GM21528 (cell line): ENCODE data around the gene CD244.

Experiments used
- ATAC-seq: cut with Tn5 transposase; IDR thresholded peaks from one replicate; pipeline ENCODE4 v1.9.1; 2021; ENCODE audit warnings: mild to moderate bottlenecking, moderate library complexity; ENCODE audit not compliant: unreplicated experiment, low FRiP score

The CD244 gene

DNA sequence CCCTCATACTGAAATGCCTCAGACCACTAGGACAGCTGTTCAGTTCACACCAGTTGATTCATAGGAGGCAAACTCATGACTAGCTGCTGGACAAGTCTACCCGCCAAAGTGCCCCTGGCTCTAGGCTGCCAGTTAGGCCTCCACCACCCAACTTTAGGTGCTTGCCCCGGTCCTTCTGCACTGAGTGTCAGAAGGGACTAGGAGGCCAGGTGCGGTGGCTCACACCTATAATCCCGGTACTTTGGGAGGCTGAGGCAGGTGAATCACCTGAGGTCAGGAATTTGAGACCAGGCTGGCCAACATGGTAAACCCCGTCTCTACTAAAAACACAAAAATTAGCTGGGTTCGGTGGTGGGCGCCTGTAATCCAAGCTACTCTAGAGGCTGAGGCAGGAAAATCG lies 47.8 kb downstream of the CD244 start:
- no peak for ATAC-seq

GRCh38 chr1:160814316-160814715 lies 48.4 kb downstream of the CD244 start:
- no peak for ATAC-seq

GRCh38 chr1:160813215-160813614 lies 49.5 kb downstream of the CD244 start:
- no peak for ATAC-seq

GRCh38 chr1:160811147-160811546 lies 51.5 kb downstream of the CD244 start:
- no peak for ATAC-seq

- no peak for ATAC-seq
Observed at GRCh38 chr1:160810486-160810885, 52.2 kb downstream of the CD244 start.

DNA sequence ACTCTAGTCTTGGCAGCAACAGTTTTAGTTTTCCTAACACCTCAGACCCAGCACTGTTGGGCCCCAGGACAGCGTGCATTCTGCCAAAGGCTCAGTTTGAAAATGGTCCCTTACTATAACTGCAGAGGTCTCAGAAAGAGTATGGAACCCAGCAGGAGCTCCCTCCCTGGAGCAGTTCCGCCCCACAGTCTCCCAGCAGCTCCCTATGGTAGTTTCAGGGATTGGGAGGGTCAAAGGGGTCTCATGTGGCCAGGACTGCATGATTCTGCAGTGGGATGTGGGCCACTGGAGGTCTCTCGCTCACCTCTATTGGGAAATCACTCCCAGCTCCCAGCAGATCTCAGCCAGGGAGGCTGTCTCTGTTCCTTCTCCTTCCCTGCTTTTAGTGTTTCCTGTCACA lies 54.4 kb downstream of the CD244 start:
- no peak for ATAC-seq

DNA sequence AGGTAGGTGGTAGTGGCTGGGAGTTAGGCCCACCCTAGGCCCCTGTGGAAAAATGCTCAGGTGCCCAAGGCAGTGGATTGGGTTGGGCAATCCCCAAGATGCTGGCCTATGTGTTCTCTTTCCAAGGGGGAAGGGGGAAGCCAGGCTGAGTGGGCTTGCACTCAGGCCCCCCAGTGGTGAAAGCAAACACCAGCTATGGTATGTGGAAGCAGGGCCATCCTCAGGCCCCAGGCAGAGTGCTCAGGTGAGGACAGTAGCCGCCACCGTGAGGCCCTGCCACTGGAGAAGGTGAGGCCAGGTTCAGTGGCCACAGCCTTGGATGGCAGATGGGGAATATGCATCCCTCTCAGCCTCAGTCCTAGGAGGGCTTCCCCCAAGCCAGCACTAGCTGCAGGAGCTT lies 54.9 kb downstream of the CD244 start:
- no peak for ATAC-seq

DNA sequence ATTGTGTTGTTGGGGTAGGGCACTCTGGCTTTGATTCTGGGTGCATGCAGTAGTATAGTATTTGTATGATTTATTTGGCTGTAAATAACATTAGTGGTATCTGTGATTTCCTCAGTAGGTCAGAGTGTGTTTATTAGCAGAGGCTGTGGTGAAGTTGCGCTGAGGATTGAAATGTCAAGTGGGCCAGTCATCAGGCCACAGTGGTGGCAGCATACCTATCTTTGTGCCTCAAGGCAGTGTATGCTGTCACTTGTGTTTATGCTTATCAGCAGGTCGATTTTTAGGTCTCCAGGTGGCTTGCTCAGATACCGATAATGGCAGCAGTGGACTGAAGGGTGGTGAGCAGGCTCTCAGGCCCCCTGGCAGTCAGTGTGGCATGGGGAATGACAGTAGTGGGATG lies 55.4 kb downstream of the CD244 start:
- ATAC-seq: no peak

DNA sequence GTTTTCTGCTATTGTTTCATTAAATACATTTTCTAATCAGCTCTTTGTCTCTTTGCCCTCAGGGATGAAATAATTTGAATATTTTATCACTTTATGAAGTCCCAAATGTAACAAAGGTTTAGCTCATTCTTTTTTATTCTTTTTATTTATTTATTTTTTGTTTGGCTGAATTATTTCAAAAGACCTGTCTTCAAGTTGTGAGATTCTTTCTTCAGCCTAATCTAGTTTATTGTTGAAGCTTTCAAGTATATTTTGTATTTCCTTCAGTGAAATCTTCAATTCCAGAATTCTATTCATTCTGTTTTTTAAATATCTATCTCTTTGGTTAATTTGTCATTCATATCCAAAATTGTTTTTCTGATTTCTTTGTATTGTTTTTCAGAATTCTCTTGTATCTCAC lies 55.9 kb downstream of the CD244 start:
- ATAC-seq: no peak

DNA sequence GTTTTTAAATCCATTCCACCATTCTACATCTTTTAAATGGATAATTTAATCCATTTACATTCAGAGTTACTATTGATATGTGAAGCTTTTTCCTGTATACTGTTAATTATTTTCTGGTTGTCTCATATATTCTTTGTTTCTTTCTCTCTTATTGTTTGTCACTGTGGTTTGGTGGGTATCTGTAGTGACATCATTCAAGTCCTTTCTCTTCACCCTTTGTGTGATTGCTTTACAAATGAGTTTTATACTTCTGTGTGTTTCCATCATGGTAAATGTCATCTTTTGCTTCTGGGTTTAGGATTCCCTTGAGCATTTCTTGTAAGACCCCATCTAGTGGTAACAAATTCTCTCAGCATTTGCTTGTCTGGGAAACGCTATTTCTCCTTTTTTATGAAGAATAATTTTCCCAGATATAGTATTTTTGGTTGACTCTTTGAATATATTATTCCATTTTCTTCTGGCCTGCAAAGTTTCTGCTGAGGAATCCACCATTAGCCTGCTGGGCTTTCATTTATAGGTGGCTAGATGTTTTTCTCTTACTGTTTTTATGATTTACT lies 56.5 kb downstream of the CD244 start:
- ATAC-seq: no peak

DNA sequence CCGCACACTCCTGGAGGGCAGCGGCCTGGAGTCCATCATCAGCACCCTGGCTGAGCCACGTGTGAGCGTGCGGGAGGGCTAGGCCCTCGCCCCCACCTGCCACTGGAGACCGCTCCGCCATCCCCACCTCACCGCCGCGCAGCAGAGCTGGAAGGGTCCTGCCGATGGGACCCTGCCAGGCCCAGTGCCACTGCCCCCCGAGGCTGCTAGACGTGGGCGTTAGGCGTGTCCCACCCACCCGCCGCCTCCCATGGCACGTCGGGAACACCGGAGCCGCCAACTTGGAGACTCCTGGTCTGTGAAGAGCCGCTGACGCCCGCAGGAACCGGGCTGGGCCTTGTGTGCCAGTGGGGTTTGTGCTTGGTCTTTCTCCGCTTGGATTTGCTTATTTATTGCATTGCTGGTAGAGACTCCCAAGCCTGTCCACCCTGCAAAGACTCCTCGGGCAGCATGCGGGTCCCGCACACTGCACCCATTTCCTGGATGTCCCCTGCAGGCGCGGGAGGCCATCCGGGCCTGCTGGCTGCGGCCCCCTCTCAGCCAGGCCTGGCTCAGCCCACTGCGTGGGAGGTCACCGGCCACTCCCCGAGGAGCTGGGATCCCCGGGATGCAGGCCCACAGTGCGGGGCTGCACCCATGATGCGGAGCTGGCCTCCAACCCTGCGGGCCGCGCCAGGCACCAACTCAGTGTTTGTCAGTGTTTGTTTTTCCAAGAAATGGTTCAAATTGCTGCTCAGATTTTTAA lies 60.7 kb downstream of the CD244 start:
- ATAC-seq: no peak

DNA sequence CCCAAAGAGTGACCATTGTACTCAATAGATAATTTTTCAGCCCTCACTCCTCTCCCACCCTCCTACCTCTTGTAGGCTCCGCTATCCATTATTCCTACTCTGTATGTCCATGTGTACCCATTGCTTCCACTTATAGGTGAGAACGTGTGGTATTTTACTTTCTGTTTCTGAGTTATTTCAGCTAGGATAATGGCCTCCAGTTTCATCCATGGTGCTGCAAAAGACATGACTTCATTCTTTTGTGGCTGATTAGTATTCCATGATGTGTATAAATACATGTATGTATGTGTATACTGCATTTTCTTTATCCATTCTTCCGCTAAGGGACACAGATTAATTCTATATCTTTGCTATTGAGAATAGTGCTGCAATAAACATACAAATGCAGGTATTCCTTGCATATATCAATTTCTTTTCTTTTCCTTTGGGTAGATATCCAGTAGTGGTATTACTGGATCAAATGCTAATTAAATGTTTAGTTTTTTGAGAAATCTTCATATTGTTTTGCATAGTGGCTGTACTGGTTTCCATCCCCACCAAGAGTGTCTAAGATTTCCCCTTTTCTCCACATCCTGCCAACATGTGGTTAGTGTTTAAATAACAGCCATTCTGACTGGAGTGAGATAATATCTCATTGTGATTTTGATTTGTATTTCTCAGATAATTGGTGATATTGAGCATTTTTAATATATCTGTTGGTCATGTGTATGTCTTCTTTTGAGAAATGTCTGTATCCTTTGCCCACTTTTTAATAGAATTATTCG lies 61.9 kb downstream of the CD244 start:
- no peak for ATAC-seq

DNA sequence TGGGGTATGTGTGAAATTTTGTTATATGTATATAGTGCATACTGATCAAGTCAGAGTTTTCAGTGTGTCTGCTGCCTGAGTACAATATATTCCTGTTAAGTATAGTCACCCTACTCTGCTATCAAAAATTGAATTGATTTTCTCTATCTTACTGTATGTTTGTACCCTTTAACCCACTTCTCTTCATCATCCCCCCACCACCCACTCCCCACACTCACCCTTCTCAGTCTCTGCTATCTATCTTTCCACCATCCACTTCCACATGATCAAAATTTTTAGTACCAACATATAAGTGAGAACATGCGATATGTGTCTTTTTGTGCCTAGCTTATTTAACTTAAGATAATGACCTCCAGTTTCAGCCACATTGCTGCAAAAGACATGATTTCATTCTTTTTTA lies 62.5 kb downstream of the CD244 start:
- no peak for ATAC-seq

DNA sequence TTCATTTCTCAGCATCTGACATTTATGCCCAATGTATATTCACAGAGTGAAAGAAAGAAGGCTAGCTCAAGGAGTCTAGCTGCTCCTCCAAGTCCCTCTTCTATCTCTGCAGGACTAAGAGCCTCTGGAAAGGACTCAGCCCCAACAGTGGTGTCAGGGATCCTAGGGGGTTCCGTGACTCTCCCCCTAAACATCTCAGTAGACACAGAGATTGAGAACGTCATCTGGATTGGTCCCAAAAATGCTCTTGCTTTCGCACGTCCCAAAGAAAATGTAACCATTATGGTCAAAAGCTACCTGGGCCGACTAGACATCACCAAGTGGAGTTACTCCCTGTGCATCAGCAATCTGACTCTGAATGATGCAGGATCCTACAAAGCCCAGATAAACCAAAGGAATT lies 63.0 kb downstream of the CD244 start:
- ATAC-seq: no peak

GRCh38 chr1:160798439-160798838 lies 64.2 kb downstream of the CD244 start:
- ATAC-seq: no peak

DNA sequence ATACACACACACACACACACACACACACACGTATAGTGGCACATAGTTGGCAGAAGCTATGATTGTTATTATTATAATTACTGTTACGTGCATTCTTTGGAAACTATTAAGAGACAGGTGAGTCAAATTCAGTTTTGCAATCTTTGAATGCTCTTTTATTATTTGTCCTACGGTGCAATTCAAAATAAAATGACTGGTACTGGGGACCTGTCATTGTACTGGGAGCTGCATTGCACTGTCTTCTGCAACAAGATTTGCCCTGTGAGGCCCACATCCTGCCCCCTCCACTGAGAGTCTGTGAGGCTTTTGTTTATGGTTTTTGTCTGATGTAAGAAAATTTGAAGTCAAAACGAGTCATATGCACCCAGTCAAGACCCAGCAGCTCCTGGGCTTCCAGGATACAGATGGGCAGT lies 64.8 kb downstream of the CD244 start:
- ATAC-seq: no peak

DNA sequence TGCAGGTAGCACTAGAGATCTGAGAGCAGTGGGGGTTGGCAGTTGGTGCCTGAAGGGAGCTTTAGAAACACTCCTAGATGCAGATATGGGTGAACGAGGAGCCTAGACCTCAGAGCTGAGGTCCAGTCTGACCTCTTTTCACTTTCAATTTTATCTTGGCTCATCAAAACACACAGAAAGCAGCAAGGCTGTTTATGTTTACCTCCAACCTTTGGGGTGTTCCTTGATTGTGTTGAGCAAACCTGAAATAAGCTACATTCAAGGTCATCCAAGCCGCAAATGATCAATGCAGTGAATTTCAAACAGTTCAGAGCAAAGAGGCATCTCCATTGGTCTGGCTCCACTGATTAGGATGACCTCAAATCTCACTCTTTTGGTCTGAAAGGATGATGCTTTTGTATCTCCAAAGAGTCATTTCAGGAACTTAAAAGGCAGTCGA lies 65.4 kb downstream of the CD244 start:
- no peak for ATAC-seq

- ATAC-seq: peak; percentile 68
Observed at GRCh38 chr1:160795951-160796383, 66.7 kb downstream of the CD244 start, which contains the start of gene LY9. Gene LY9, plus strand, starts transcription at chr1:160796174. Its CDS starts 14 bp downstream, at chr1:160796188.

DNA sequence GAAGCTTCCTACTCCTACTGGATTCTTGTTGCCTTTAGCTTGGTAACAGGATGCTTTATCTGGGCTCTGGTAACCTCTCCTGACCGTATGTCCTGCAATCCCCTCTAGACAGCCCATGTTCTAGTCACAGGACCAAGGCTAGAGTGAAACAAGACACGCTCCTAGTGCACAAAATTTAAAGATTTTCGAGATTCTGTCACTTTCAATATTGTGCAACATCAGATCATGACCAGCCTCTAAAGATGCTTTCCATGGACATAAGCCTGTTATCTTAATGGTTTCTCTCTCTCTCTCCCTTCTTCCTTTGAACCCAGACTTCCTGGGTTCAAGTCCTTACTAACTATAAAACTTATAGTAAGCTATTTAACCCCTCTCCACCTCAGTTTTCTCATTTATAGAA lies 68.3 kb downstream of the CD244 start:
- ATAC-seq: no peak

GRCh38 chr1:160789702-160790611 lies 72.7 kb downstream of the CD244 start:
- ATAC-seq: peak; percentile 83
